Neural progenitor cell (in vitro differentiated cells): Measurements from ENCODE around the gene SAP30L.

Experiments used
- EZH2 ChIP-seq: fragments of 200-600 bp; sonication (generic); IDR thresholded peaks from 2 replicates; pipeline ENCODE4 v1.6.1; 2017; ENCODE audit warnings: antibody characterized with exemption, mild to moderate bottlenecking, moderate library complexity
- TF ChIP-seq, protein P1 (sequence below): fragments of 200-600 bp; sonication (generic); IDR thresholded peaks from 2 replicates; pipeline ENCODE4 v1.5.1; 2017; ENCODE audit warnings: antibody characterized with exemption, mild to moderate bottlenecking

GRCh38 chr5:154509784-154510555 lies 64.2 kb downstream of the SAP30L start:
- TF ChIP-seq EZH2: no peak
- TF ChIP-seq, protein P1, sequence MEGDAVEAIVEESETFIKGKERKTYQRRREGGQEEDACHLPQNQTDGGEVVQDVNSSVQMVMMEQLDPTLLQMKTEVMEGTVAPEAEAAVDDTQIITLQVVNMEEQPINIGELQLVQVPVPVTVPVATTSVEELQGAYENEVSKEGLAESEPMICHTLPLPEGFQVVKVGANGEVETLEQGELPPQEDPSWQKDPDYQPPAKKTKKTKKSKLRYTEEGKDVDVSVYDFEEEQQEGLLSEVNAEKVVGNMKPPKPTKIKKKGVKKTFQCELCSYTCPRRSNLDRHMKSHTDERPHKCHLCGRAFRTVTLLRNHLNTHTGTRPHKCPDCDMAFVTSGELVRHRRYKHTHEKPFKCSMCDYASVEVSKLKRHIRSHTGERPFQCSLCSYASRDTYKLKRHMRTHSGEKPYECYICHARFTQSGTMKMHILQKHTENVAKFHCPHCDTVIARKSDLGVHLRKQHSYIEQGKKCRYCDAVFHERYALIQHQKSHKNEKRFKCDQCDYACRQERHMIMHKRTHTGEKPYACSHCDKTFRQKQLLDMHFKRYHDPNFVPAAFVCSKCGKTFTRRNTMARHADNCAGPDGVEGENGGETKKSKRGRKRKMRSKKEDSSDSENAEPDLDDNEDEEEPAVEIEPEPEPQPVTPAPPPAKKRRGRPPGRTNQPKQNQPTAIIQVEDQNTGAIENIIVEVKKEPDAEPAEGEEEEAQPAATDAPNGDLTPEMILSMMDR: no peak
